Measurements from ENCODE around the gene TMEM109.
A peak's percentile ranks its signal among the peaks of the same experiment; 100 is the strongest.

Gene TMEM109

GRCh38 chr11:60910281-60910687 lies 3.7 kb upstream of the TMEM109 start:
- Histone ChIP-seq H3K36me3 (ENCODE audit: control insufficient read depth, insufficient read depth, low read length) (no peaks in the 10 kb centered on the region), H2AFZ (no peak overlapping the region), H3K9me3 (ENCODE audit: control insufficient read depth, low read length) (no peaks in the 10 kb centered on the region), H3K9ac (no peak overlapping the region), H3K27me3 (ENCODE audit: control insufficient read depth, insufficient read depth, low read length) (no peaks in the 10 kb centered on the region), H3K4me1 (peaks cover 11% of the 10 kb centered on the region), H3K27ac (no peak overlapping the region), H3K4me3 (ENCODE audit: low read depth, low read length) (no peak overlapping the region), H3K79me2 (peaks cover 11% of the 10 kb centered on the region), H3K4me2 (ENCODE audit: low read length) (no peak overlapping the region)
- TF ChIP-seq CTCF (IDR thresholded peaks at IDR 0.05), result no peak

GRCh38 chr11:60910711-60911380 lies 3.1 kb upstream of the TMEM109 start:
- H3K27ac ChIP-seq, result peak overlapping the region; percentile 44
- H3K4me3 ChIP-seq (ENCODE audit: low read depth, low read length), result no peak overlapping the region
- TF ChIP-seq CTCF (IDR thresholded peaks at IDR 0.05), result no peak

GRCh38 chr11:60912223-60912850 lies 1.6 kb upstream of the TMEM109 start:
- Histone ChIP-seq H3K4me3 (ENCODE audit: low read depth, low read length) (no peak overlapping the region), H3K27ac (peak overlapping the region; percentile 94), H3K27me3 (ENCODE audit: control insufficient read depth, insufficient read depth, low read length) (no peaks in the 10 kb centered on the region), H3K79me2 (peaks cover 3% of the 10 kb centered on the region), H3K9me3 (ENCODE audit: control insufficient read depth, low read length) (no peaks in the 10 kb centered on the region), H3K36me3 (ENCODE audit: control insufficient read depth, insufficient read depth, low read length) (no peaks in the 10 kb centered on the region), H3K9ac (no peak overlapping the region), H3K4me1 (peaks cover 13% of the 10 kb centered on the region), H2AFZ (peak overlapping the region; percentile 96), H3K4me2 (ENCODE audit: low read length) (no peak overlapping the region)
- TF ChIP-seq CTCF (IDR thresholded peaks at IDR 0.05), result no peak

More at GRCh38 chr11:60910711-60911380, 3.1 kb upstream of the TMEM109 start:
- no peaks in the 10 kb centered on the region for H3K27me3 ChIP-seq (ENCODE audit: control insufficient read depth, insufficient read depth, low read length)
- no peaks in the 10 kb centered on the region for H3K36me3 ChIP-seq (ENCODE audit: control insufficient read depth, insufficient read depth, low read length)
- H3K9ac ChIP-seq, result no peak overlapping the region
- H3K9me3 ChIP-seq (ENCODE audit: control insufficient read depth, low read length), result no peaks in the 10 kb centered on the region
- H3K4me1 ChIP-seq, result peaks cover 11% of the 10 kb centered on the region
- H2AFZ ChIP-seq, result no peak overlapping the region
- H3K79me2 ChIP-seq, result peaks cover 5% of the 10 kb centered on the region
- H3K4me2 ChIP-seq (ENCODE audit: low read length), result no peak overlapping the region

GRCh38 chr11:60912851-60913528 lies 968 bp upstream of the TMEM109 start:
- Histone ChIP-seq H3K4me2 (ENCODE audit: low read length) (peak overlapping the region; percentile 83), H2AFZ (peak overlapping the region; percentile 96)

More at GRCh38 chr11:60912851-60913528, 968 bp upstream of the TMEM109 start:
- Histone ChIP-seq H3K79me2 (peaks cover 3% of the 10 kb centered on the region), H3K9ac (no peak overlapping the region), H3K9me3 (ENCODE audit: control insufficient read depth, low read length) (no peaks in the 10 kb centered on the region), H3K27ac (peak overlapping the region; percentile 94), H3K4me3 (ENCODE audit: low read depth, low read length) (peak overlapping the region; percentile 73), H3K4me1 (peaks cover 13% of the 10 kb centered on the region), H3K27me3 (ENCODE audit: control insufficient read depth, insufficient read depth, low read length) (no peaks in the 10 kb centered on the region), H3K36me3 (ENCODE audit: control insufficient read depth, insufficient read depth, low read length) (no peaks in the 10 kb centered on the region)
- TF ChIP-seq CTCF (IDR thresholded peaks at IDR 0.05), result no peak

Measured in parathyroid adenoma (tissue), 2 donors.